ENCODE measurements around the gene BRD3. TPM values are rescaled to one million over a fixed set of nuclear protein-coding genes. Genes with fewer than 3 reads are reported as not detected.

The BRD3 gene
- total RNA-seq, 2 donors from 2014 or later = 31.5 to 44.1 TPM

- H3K4me1 Mint-ChIP-seq = peaks cover 6% of the 10 kb centered on the region
- H3K9me3 ChIP-seq (ENCODE audit: control insufficient read depth, low read length, poor library complexity, severe bottlenecking) = no peaks in the 10 kb centered on the region
- H3K36me3 Mint-ChIP-seq (ENCODE audit: low read depth) = peaks cover 8% of the 10 kb centered on the region
- no peak for DNase-seq
- H3K4me3 Mint-ChIP-seq = no peak overlapping the region
- H3K27ac Mint-ChIP-seq = no peak overlapping the region
- no peaks in the 10 kb centered on the region for H3K27me3 Mint-ChIP-seq
- ATAC-seq = no peak
Observed at GRCh38 chr9:134047868-134048581, 19.8 kb downstream of the BRD3 start.

- Mint-ChIP-seq H3K27me3 (no peaks in the 10 kb centered on the region), H3K4me3 (no peak overlapping the region), H3K27ac (peak overlapping the region; percentile 32), H3K36me3 (ENCODE audit: low read depth) (peaks cover 8% of the 10 kb centered on the region), H3K4me1 (peaks cover 5% of the 10 kb centered on the region)
- ATAC-seq (no peak), DNase-seq (no peak)
- no peaks in the 10 kb centered on the region for H3K9me3 ChIP-seq (ENCODE audit: control insufficient read depth, low read length, poor library complexity, severe bottlenecking)
Observed at GRCh38 chr9:134046894-134047681, 20.7 kb downstream of the BRD3 start.

GRCh38 chr9:134045841-134046544 is 21.8 kb downstream of the BRD3 start:
- H3K27ac Mint-ChIP-seq = no peak overlapping the region
- peaks cover 5% of the 10 kb centered on the region for H3K4me1 Mint-ChIP-seq
- H3K36me3 Mint-ChIP-seq (ENCODE audit: low read depth) = peaks cover 6% of the 10 kb centered on the region
- H3K27me3 Mint-ChIP-seq = no peaks in the 10 kb centered on the region
- no peak overlapping the region for H3K4me3 Mint-ChIP-seq
- DNase-seq = no peak
- no peaks in the 10 kb centered on the region for H3K9me3 ChIP-seq (ENCODE audit: control insufficient read depth, low read length, poor library complexity, severe bottlenecking)
- ATAC-seq = no peak

- Mint-ChIP-seq H3K4me3 (no peak overlapping the region), H3K4me1 (peaks cover 5% of the 10 kb centered on the region), H3K27me3 (no peaks in the 10 kb centered on the region), H3K27ac (peak overlapping the region; percentile 43), H3K36me3 (ENCODE audit: low read depth) (peaks cover 6% of the 10 kb centered on the region)
- no peaks in the 10 kb centered on the region for H3K9me3 ChIP-seq (ENCODE audit: control insufficient read depth, low read length, poor library complexity, severe bottlenecking)
- DNase-seq (no peak), ATAC-seq (no peak)
Observed at GRCh38 chr9:134044944-134045343, 22.9 kb downstream of the BRD3 start.

- H3K27me3 Mint-ChIP-seq = no peaks in the 10 kb centered on the region
- peaks cover 2% of the 10 kb centered on the region for H3K36me3 Mint-ChIP-seq (ENCODE audit: low read depth)
- ATAC-seq = no peak
- no peak overlapping the region for H3K4me3 Mint-ChIP-seq
- no peak for DNase-seq
- H3K27ac Mint-ChIP-seq = peak overlapping the region; percentile 81
- H3K4me1 Mint-ChIP-seq = peaks cover 3% of the 10 kb centered on the region
- no peaks in the 10 kb centered on the region for H3K9me3 ChIP-seq (ENCODE audit: control insufficient read depth, low read length, poor library complexity, severe bottlenecking)
Observed at GRCh38 chr9:134043531-134043988, 24.3 kb downstream of the BRD3 start.

- Mint-ChIP-seq H3K4me1 (peaks cover 3% of the 10 kb centered on the region), H3K4me3 (no peak overlapping the region), H3K36me3 (ENCODE audit: low read depth) (peaks cover 2% of the 10 kb centered on the region), H3K27ac (no peak overlapping the region), H3K27me3 (no peaks in the 10 kb centered on the region)
- H3K9me3 ChIP-seq (ENCODE audit: control insufficient read depth, low read length, poor library complexity, severe bottlenecking) = no peaks in the 10 kb centered on the region
- ATAC-seq = no peak
- DNase-seq = no peak
Observed at GRCh38 chr9:134041649-134041962, 26.2 kb downstream of the BRD3 start.

- H3K4me1 Mint-ChIP-seq = peaks cover 3% of the 10 kb centered on the region
- H3K9me3 ChIP-seq (ENCODE audit: control insufficient read depth, low read length, poor library complexity, severe bottlenecking) = no peaks in the 10 kb centered on the region
- no peak for ATAC-seq
- no peaks in the 10 kb centered on the region for H3K27me3 Mint-ChIP-seq
- no peak overlapping the region for H3K27ac Mint-ChIP-seq
- H3K4me3 Mint-ChIP-seq = no peak overlapping the region
- no peak for DNase-seq
- peaks cover 6% of the 10 kb centered on the region for H3K36me3 Mint-ChIP-seq (ENCODE audit: low read depth)
Observed at GRCh38 chr9:134040781-134041648, 26.8 kb downstream of the BRD3 start.

- no peak overlapping the region for H3K27ac Mint-ChIP-seq
- DNase-seq (no peak), ATAC-seq (no peak)
- no peaks in the 10 kb centered on the region for H3K9me3 ChIP-seq (ENCODE audit: control insufficient read depth, low read length, poor library complexity, severe bottlenecking)
- peaks cover 3% of the 10 kb centered on the region for H3K4me1 Mint-ChIP-seq
- H3K4me3 Mint-ChIP-seq = no peak overlapping the region
- H3K27me3 Mint-ChIP-seq = no peaks in the 10 kb centered on the region
- peaks cover 6% of the 10 kb centered on the region for H3K36me3 Mint-ChIP-seq (ENCODE audit: low read depth)
Observed at GRCh38 chr9:134040176-134040565, 27.7 kb downstream of the BRD3 start.

GRCh38 chr9:134039386-134040175 is 28.2 kb downstream of the BRD3 start:
- Mint-ChIP-seq H3K36me3 (ENCODE audit: low read depth) (peaks cover 6% of the 10 kb centered on the region), H3K27me3 (no peaks in the 10 kb centered on the region), H3K4me3 (no peak overlapping the region), H3K4me1 (peaks cover 3% of the 10 kb centered on the region), H3K27ac (no peak overlapping the region)
- no peaks in the 10 kb centered on the region for H3K9me3 ChIP-seq (ENCODE audit: control insufficient read depth, low read length, poor library complexity, severe bottlenecking)
- DNase-seq (no peak), ATAC-seq (no peak)

- no peak for ATAC-seq
- Mint-ChIP-seq H3K27ac (no peak overlapping the region), H3K36me3 (ENCODE audit: low read depth) (peaks cover 7% of the 10 kb centered on the region), H3K27me3 (no peaks in the 10 kb centered on the region), H3K4me1 (peaks cover 2% of the 10 kb centered on the region), H3K4me3 (no peak overlapping the region)
- DNase-seq = no peak
- H3K9me3 ChIP-seq (ENCODE audit: control insufficient read depth, low read length, poor library complexity, severe bottlenecking) = no peaks in the 10 kb centered on the region
Observed at GRCh38 chr9:134037641-134038040, 30.2 kb downstream of the BRD3 start.

- H3K9me3 ChIP-seq (ENCODE audit: control insufficient read depth, low read length, poor library complexity, severe bottlenecking) = no peaks in the 10 kb centered on the region
- ATAC-seq (no peak), DNase-seq (no peak)
- Mint-ChIP-seq H3K27me3 (no peaks in the 10 kb centered on the region), H3K4me3 (no peak overlapping the region), H3K27ac (no peak overlapping the region), H3K36me3 (ENCODE audit: low read depth) (peaks cover 7% of the 10 kb centered on the region), H3K4me1 (peaks cover 2% of the 10 kb centered on the region)
Observed at GRCh38 chr9:134036130-134036529, 31.7 kb downstream of the BRD3 start.
